GM08714 (cell line): ENCODE measurements around the gene CPB1.

Source experiments
- H3K4me3 ChIP-seq: fragments of 200-500 bp; sonication (Bioruptor generic); 2 replicates; pipeline ENCODE4 v1.5.1; 2014; ENCODE audit warnings: mild to moderate bottlenecking, low read length, inconsistent platforms
- ZNF274 ChIP-seq: IDR thresholded peaks from 2 replicates; pipeline ENCODE4 v1.6.1; 2012; ENCODE audit warnings: mild to moderate bottlenecking, low read depth, low read length

The CPB1 gene

GRCh38 chr3:148883163-148883562 lies 55.6 kb downstream of the CPB1 start:
- no peak overlapping the region for H3K4me3 ChIP-seq
- no peak for TF ChIP-seq ZNF274

GRCh38 chr3:148884261-148884660 lies 56.6 kb downstream of the CPB1 start:
- TF ChIP-seq ZNF274, result no peak
- no peak overlapping the region for H3K4me3 ChIP-seq

- H3K4me3 ChIP-seq, result no peak overlapping the region
- no peak for TF ChIP-seq ZNF274
Observed at GRCh38 chr3:148889828-148890227, 62.2 kb downstream of the CPB1 start.

- TF ChIP-seq ZNF274, result no peak
- no peak overlapping the region for H3K4me3 ChIP-seq
Observed at GRCh38 chr3:148896062-148896461, 68.5 kb downstream of the CPB1 start.

- no peak for TF ChIP-seq ZNF274
- no peak overlapping the region for H3K4me3 ChIP-seq
Observed at GRCh38 chr3:148901987-148902791, 74.6 kb downstream of the CPB1 start.

GRCh38 chr3:148903022-148903442 lies 75.4 kb downstream of the CPB1 start:
- no peak overlapping the region for H3K4me3 ChIP-seq
- no peak for TF ChIP-seq ZNF274

GRCh38 chr3:148903941-148904340 lies 76.3 kb downstream of the CPB1 start:
- no peak overlapping the region for H3K4me3 ChIP-seq
- TF ChIP-seq ZNF274, result no peak

- no peak overlapping the region for H3K4me3 ChIP-seq
- TF ChIP-seq ZNF274, result no peak
Observed at GRCh38 chr3:148906667-148907066, 79.1 kb downstream of the CPB1 start.
